Measurements from ENCODE around the gene DOC2A. TPM values are rescaled to one million over a fixed set of nuclear protein-coding genes. Genes with fewer than 3 reads are reported as not detected.

The DOC2A gene
- total and polyA plus RNA-seq, 2 donors: 0.24 to 1.3 TPM

GRCh38 chr16:30030011-30030685 is 19.3 kb upstream of the DOC2A start:
- Histone ChIP-seq H3K4me1 (ENCODE audit: control insufficient read depth in 2 of 2, insufficient read depth in 2 of 2, low read length in 2 of 2) (peaks cover 0 to 10% of the 10 kb centered on the region in 2 donors), H3K27ac (ENCODE audit: low read depth in 1 of 2, low read length in 1 of 2) (no peak overlapping the region), H3K4me3 (ENCODE audit: low read length in 2 of 2) (no peak overlapping the region), H3K27me3 (ENCODE audit: control insufficient read depth in 2 of 2, insufficient read depth in 1 of 2, low read length in 1 of 2) (peaks cover 37 to 81% of the 10 kb centered on the region in 2 donors), H3K9me3 (ENCODE audit: control insufficient read depth in 2 of 2, insufficient read depth in 1 of 2, low read length in 1 of 2) (peaks cover 0 to 10% of the 10 kb centered on the region in 2 donors), H3K36me3 (ENCODE audit: control insufficient read depth in 2 of 2, insufficient read depth in 2 of 2, low read length in 1 of 2) (peaks cover 0 to 2% of the 10 kb centered on the region in 2 donors)
- no peak for DNase-seq (ENCODE audit: low read depth in 6 of 9, low spot score in 9 of 9)
- 27% methylated on average over 23 of the region's 23 CpGs for WGBS

- no peak overlapping the region for H3K4me3 ChIP-seq (ENCODE audit: low read length in 2 of 2)
- peaks cover 0 to 10% of the 10 kb centered on the region in 2 donors for H3K9me3 ChIP-seq (ENCODE audit: control insufficient read depth in 2 of 2, insufficient read depth in 1 of 2, low read length in 1 of 2)
- H3K4me1 ChIP-seq (ENCODE audit: control insufficient read depth in 2 of 2, insufficient read depth in 2 of 2, low read length in 2 of 2): peaks cover 0 to 10% of the 10 kb centered on the region in 2 donors
- no peak overlapping the region for H3K27ac ChIP-seq (ENCODE audit: low read depth in 1 of 2, low read length in 1 of 2)
- 21% methylated on average over 18 of the region's 18 CpGs for WGBS
- no peak for DNase-seq (ENCODE audit: low read depth in 6 of 9, low spot score in 9 of 9)
- peaks cover 0 to 2% of the 10 kb centered on the region in 2 donors for H3K36me3 ChIP-seq (ENCODE audit: control insufficient read depth in 2 of 2, insufficient read depth in 2 of 2, low read length in 1 of 2)
- H3K27me3 ChIP-seq (ENCODE audit: control insufficient read depth in 2 of 2, insufficient read depth in 1 of 2, low read length in 1 of 2): peaks cover 37 to 92% of the 10 kb centered on the region in 2 donors
These were observed 17.7 kb upstream of the DOC2A start for GRCh38 chr16:30028438-30029076.

GRCh38 chr16:30027588-30028437 is 17.0 kb upstream of the DOC2A start:
- H3K4me1 ChIP-seq (ENCODE audit: control insufficient read depth in 2 of 2, insufficient read depth in 2 of 2, low read length in 2 of 2): peaks cover 0 to 10% of the 10 kb centered on the region in 2 donors
- H3K27ac ChIP-seq (ENCODE audit: low read depth in 1 of 2, low read length in 1 of 2): no peak overlapping the region
- H3K9me3 ChIP-seq (ENCODE audit: control insufficient read depth in 2 of 2, insufficient read depth in 1 of 2, low read length in 1 of 2): peaks cover 0 to 10% of the 10 kb centered on the region in 2 donors
- H3K36me3 ChIP-seq (ENCODE audit: control insufficient read depth in 2 of 2, insufficient read depth in 2 of 2, low read length in 1 of 2): peaks cover 0 to 2% of the 10 kb centered on the region in 2 donors
- 55% methylated on average over 13 of the region's 13 CpGs for WGBS
- no peak overlapping the region for H3K4me3 ChIP-seq (ENCODE audit: low read length in 2 of 2)
- DNase-seq (ENCODE audit: low read depth in 6 of 9, low spot score in 9 of 9): no peak
- H3K27me3 ChIP-seq (ENCODE audit: control insufficient read depth in 2 of 2, insufficient read depth in 1 of 2, low read length in 1 of 2): peaks cover 37 to 97% of the 10 kb centered on the region in 2 donors

GRCh38 chr16:30026449-30026848 is 15.6 kb upstream of the DOC2A start:
- Histone ChIP-seq H3K36me3 (ENCODE audit: control insufficient read depth in 2 of 2, insufficient read depth in 2 of 2, low read length in 1 of 2) (peaks cover 0 to under 1% of the 10 kb centered on the region in 2 donors), H3K27me3 (ENCODE audit: control insufficient read depth in 2 of 2, insufficient read depth in 1 of 2, low read length in 1 of 2) (peaks cover 34 to 87% of the 10 kb centered on the region in 2 donors), H3K27ac (ENCODE audit: low read depth in 1 of 2, low read length in 1 of 2) (no peak overlapping the region), H3K4me1 (ENCODE audit: control insufficient read depth in 2 of 2, insufficient read depth in 2 of 2, low read length in 2 of 2) (peaks cover 0 to 11% of the 10 kb centered on the region in 2 donors), H3K9me3 (ENCODE audit: control insufficient read depth in 2 of 2, insufficient read depth in 1 of 2, low read length in 1 of 2) (peaks cover 0 to 13% of the 10 kb centered on the region in 2 donors), H3K4me3 (ENCODE audit: low read length in 2 of 2) (no peak overlapping the region)
- WGBS: 94% methylated on average over 18 of the region's 18 CpGs
- DNase-seq (ENCODE audit: low read depth in 6 of 9, low spot score in 9 of 9): no peak

- DNase-seq (ENCODE audit: low read depth in 6 of 9, low spot score in 9 of 9): no peak
- WGBS: 80% methylated on average over 7 of the region's 7 CpGs
- H3K27me3 ChIP-seq (ENCODE audit: control insufficient read depth in 2 of 2, insufficient read depth in 1 of 2, low read length in 1 of 2): peaks cover 27 to 87% of the 10 kb centered on the region in 2 donors
These were observed 14.7 kb upstream of the DOC2A start for GRCh38 chr16:30025574-30025973.

GRCh38 chr16:30025156-30025555 is 14.3 kb upstream of the DOC2A start:
- WGBS: 79% methylated on average over 20 of the region's 20 CpGs
- H3K4me1 ChIP-seq (ENCODE audit: control insufficient read depth in 2 of 2, insufficient read depth in 2 of 2, low read length in 2 of 2): peaks cover 0 to 12% of the 10 kb centered on the region in 2 donors
- DNase-seq (ENCODE audit: low read depth in 6 of 9, low spot score in 9 of 9): no peak
- peaks cover 23 to 87% of the 10 kb centered on the region in 2 donors for H3K27me3 ChIP-seq (ENCODE audit: control insufficient read depth in 2 of 2, insufficient read depth in 1 of 2, low read length in 1 of 2)
- no peaks in the 10 kb centered on the region for H3K36me3 ChIP-seq (ENCODE audit: control insufficient read depth in 2 of 2, insufficient read depth in 2 of 2, low read length in 1 of 2)
- H3K4me3 ChIP-seq (ENCODE audit: low read length in 2 of 2): no peak overlapping the region
- H3K27ac ChIP-seq (ENCODE audit: low read depth in 1 of 2, low read length in 1 of 2): no peak overlapping the region
- H3K9me3 ChIP-seq (ENCODE audit: control insufficient read depth in 2 of 2, insufficient read depth in 1 of 2, low read length in 1 of 2): peaks cover 0 to 13% of the 10 kb centered on the region in 2 donors

More at GRCh38 chr16:30025574-30025973, 14.7 kb upstream of the DOC2A start:
- Histone ChIP-seq H3K36me3 (ENCODE audit: control insufficient read depth in 2 of 2, insufficient read depth in 2 of 2, low read length in 1 of 2) (no peaks in the 10 kb centered on the region), H3K4me1 (ENCODE audit: control insufficient read depth in 2 of 2, insufficient read depth in 2 of 2, low read length in 2 of 2) (peaks cover 0 to 15% of the 10 kb centered on the region in 2 donors), H3K4me3 (ENCODE audit: low read length in 2 of 2) (no peak overlapping the region), H3K27ac (ENCODE audit: low read depth in 1 of 2, low read length in 1 of 2) (no peak overlapping the region), H3K9me3 (ENCODE audit: control insufficient read depth in 2 of 2, insufficient read depth in 1 of 2, low read length in 1 of 2) (peaks cover 0 to 15% of the 10 kb centered on the region in 2 donors)

GRCh38 chr16:30024451-30024850 is 13.6 kb upstream of the DOC2A start:
- Histone ChIP-seq H3K27me3 (ENCODE audit: control insufficient read depth in 2 of 2, insufficient read depth in 1 of 2, low read length in 1 of 2) (peaks cover 17 to 86% of the 10 kb centered on the region in 2 donors), H3K4me1 (ENCODE audit: control insufficient read depth in 2 of 2, insufficient read depth in 2 of 2, low read length in 2 of 2) (peaks cover 0 to 12% of the 10 kb centered on the region in 2 donors), H3K36me3 (ENCODE audit: control insufficient read depth in 2 of 2, insufficient read depth in 2 of 2, low read length in 1 of 2) (no peaks in the 10 kb centered on the region), H3K27ac (ENCODE audit: low read depth in 1 of 2, low read length in 1 of 2) (no peak overlapping the region), H3K9me3 (ENCODE audit: control insufficient read depth in 2 of 2, insufficient read depth in 1 of 2, low read length in 1 of 2) (peaks cover 0 to 9% of the 10 kb centered on the region in 2 donors), H3K4me3 (ENCODE audit: low read length in 2 of 2) (no peak overlapping the region)
- WGBS: 90% methylated on average over 16 of the region's 16 CpGs
- no peak for DNase-seq (ENCODE audit: low read depth in 6 of 9, low spot score in 9 of 9)

- Histone ChIP-seq H3K9me3 (ENCODE audit: control insufficient read depth in 2 of 2, insufficient read depth in 1 of 2, low read length in 1 of 2) (peaks cover 0 to 9% of the 10 kb centered on the region in 2 donors), H3K27me3 (ENCODE audit: control insufficient read depth in 2 of 2, insufficient read depth in 1 of 2, low read length in 1 of 2) (peaks cover 8 to 79% of the 10 kb centered on the region in 2 donors), H3K4me3 (ENCODE audit: low read length in 2 of 2) (no peak overlapping the region), H3K4me1 (ENCODE audit: control insufficient read depth in 2 of 2, insufficient read depth in 2 of 2, low read length in 2 of 2) (peaks cover 0 to 12% of the 10 kb centered on the region in 2 donors), H3K36me3 (ENCODE audit: control insufficient read depth in 2 of 2, insufficient read depth in 2 of 2, low read length in 1 of 2) (no peaks in the 10 kb centered on the region), H3K27ac (ENCODE audit: low read depth in 1 of 2, low read length in 1 of 2) (no peak overlapping the region)
- no peak for DNase-seq (ENCODE audit: low read depth in 6 of 9, low spot score in 9 of 9)
- WGBS: 92% methylated on average over 11 of the region's 11 CpGs
These were observed 12.8 kb upstream of the DOC2A start for GRCh38 chr16:30023586-30023985.

All from thymus (tissue), 11 donors.